ENCODE results near the gene ADAMTS7.

GRCh38 chr15:78750566-78750965 is 60.7 kb downstream of the ADAMTS7 start:
- TF ChIP-seq POLR2A (IDR thresholded peaks at IDR 0.05) = no peak
- TF ChIP-seq CTCF (IDR thresholded peaks at IDR 0.05 in 8 of 11, conservative IDR thresholded peaks at IDR 0.05 in 3 of 11) = no peak
